HPDE6-E6E7 (cell line): Measurements from ENCODE around the gene MEIG1.
"Not testable (repeated sequence)": the region's sequence is repeated elsewhere in the genome, so short reads cannot be mapped to it uniquely, and the experiment has no call there.

Experiments
- DNase-seq: peaks from one replicate; pipeline ENCODE4 v3.0.0; 2011; ENCODE audit warnings: missing footprints; ENCODE audit errors: extremely low spot score

Gene MEIG1

GRCh38 chr10:14959221-14960057, at the start of gene MEIG1:
Gene MEIG1, plus strand, starts transcription at chr10:14959388. Its CDS starts 7,081 bp downstream, at chr10:14966469.
- DNase-seq = peak; percentile 60

- no peak for DNase-seq
These were observed 48.2 kb upstream of the MEIG1 start for GRCh38 chr10:14910953-14911352.

- no peak for DNase-seq
These were observed 47.4 kb upstream of the MEIG1 start for GRCh38 chr10:14911801-14912200.

- DNase-seq = no peak
These were observed 42.6 kb upstream of the MEIG1 start for GRCh38 chr10:14916600-14916999.

- DNase-seq = no peak
These were observed 41.4 kb upstream of the MEIG1 start for GRCh38 chr10:14917827-14918226.

- DNase-seq = no peak
These were observed 40.2 kb upstream of the MEIG1 start for GRCh38 chr10:14918964-14919363.

- DNase-seq = no peak
These were observed 35.2 kb upstream of the MEIG1 start for GRCh38 chr10:14924013-14924412.

GRCh38 chr10:14925268-14925667, 33.9 kb upstream of the MEIG1 start:
- DNase-seq = no peak

- no peak for DNase-seq
These were observed 33.1 kb upstream of the MEIG1 start for GRCh38 chr10:14926061-14926470.

- DNase-seq = no peak
These were observed 32.3 kb upstream of the MEIG1 start for GRCh38 chr10:14926722-14927416.

GRCh38 chr10:14930610-14931009, 28.6 kb upstream of the MEIG1 start:
- DNase-seq = no peak

- DNase-seq = no peak
These were observed 22.6 kb upstream of the MEIG1 start for GRCh38 chr10:14936584-14936983.

- not testable (repeated sequence) for DNase-seq
These were observed 20.2 kb upstream of the MEIG1 start for GRCh38 chr10:14938971-14939370.

GRCh38 chr10:14942147-14942949, 16.8 kb upstream of the MEIG1 start:
- not testable (repeated sequence) for DNase-seq

GRCh38 chr10:14942950-14943338, 16.2 kb upstream of the MEIG1 start:
- not testable (repeated sequence) for DNase-seq

- no peak for DNase-seq
These were observed 14.1 kb upstream of the MEIG1 start for GRCh38 chr10:14945108-14945507.

GRCh38 chr10:14947268-14947667, 11.9 kb upstream of the MEIG1 start:
- DNase-seq = no peak

GRCh38 chr10:14949291-14949690, 9.9 kb upstream of the MEIG1 start:
- no peak for DNase-seq

- no peak for DNase-seq
These were observed 6.3 kb upstream of the MEIG1 start for GRCh38 chr10:14952851-14953423.

GRCh38 chr10:14953424-14954000, 5.7 kb upstream of the MEIG1 start:
- DNase-seq = no peak

- DNase-seq = peak; percentile 66
These were observed 5.0 kb upstream of the MEIG1 start, which contains the start of gene DCLRE1C for GRCh38 chr10:14954001-14954770. Gene DCLRE1C, minus strand, starts transcription at chr10:14954096. Its CDS starts 86 bp downstream, at chr10:14954010.
